WTC11 (cell line): ENCODE measurements around the gene MYH11. TPM values are rescaled to one million over a fixed set of nuclear protein-coding genes. Genes with fewer than 3 reads are reported as not detected.

ENCODE experiments used
- ATAC-seq: fragments of 200-7000 bp; cut with Tn5 transposase; 2 replicates; pipeline ENCODE4 v1.10.0; 2021; ENCODE audit warnings: mild to moderate bottlenecking, moderate library complexity
- CTCF ChIA-PET: fragments of 300-600 bp; sonication (Branson Sonifier 250); formaldehyde crosslinking; loops from one replicate; lab custom pipeline; 2021; ENCODE audit warnings: antibody characterized with exemption; lab: Charles Lee
- POLR2A ChIA-PET: fragments of 350-600 bp; sonication (Branson Sonifier 250); formaldehyde crosslinking; loops from one replicate; lab custom pipeline; 2021; ENCODE audit warnings: antibody characterized with exemption; lab: Charles Lee
- DNase-seq: peaks from one replicate; pipeline ENCODE4 v3.0.0; 2021; ENCODE audit warnings: low spot score
- H3K27ac Mint-ChIP-seq: 2 replicates; pipeline ENCODE4 v1.8.0; 2021; ENCODE audit warnings: mixed read lengths
- H3K27me3 Mint-ChIP-seq: 2 replicates; pipeline ENCODE4 v1.8.0; 2021; ENCODE audit warnings: low read depth, mild to moderate bottlenecking, moderate library complexity, mixed read lengths
- H3K36me3 Mint-ChIP-seq: 2 replicates; pipeline ENCODE4 v1.8.0; 2021; ENCODE audit warnings: mixed read lengths
- H3K4me1 Mint-ChIP-seq: 2 replicates; pipeline ENCODE4 v1.8.0; 2022; ENCODE audit warnings: mixed read lengths
- H3K4me3 Mint-ChIP-seq: 2 replicates; pipeline ENCODE4 v1.8.0; 2021; ENCODE audit warnings: mild to moderate bottlenecking, moderate library complexity, mixed read lengths
- H3K9me3 Mint-ChIP-seq: 2 replicates; pipeline ENCODE4 v1.8.0; 2021; ENCODE audit warnings: mixed read lengths
- AR ChIP-seq: fragments of 250-450 bp; sonication (Bioruptor Pico); IDR thresholded peaks from 2 replicates; pipeline ENCODE4 v1.9.0; 2021; ENCODE audit warnings: mild to moderate bottlenecking
- ATF1 ChIP-seq: sonication (generic); formaldehyde crosslinking; IDR thresholded peaks from 2 replicates; pipeline ENCODE4 v1.8.1; 2023; ENCODE audit warnings: mild to moderate bottlenecking, moderate library complexity, missing genetic modification reagents
- CBFB ChIP-seq: sonication (generic); formaldehyde crosslinking; IDR thresholded peaks from 2 replicates; pipeline ENCODE4 v1.8.1; 2022; ENCODE audit warnings: mild to moderate bottlenecking, low read depth, missing genetic modification reagents
- EMX1 ChIP-seq: fragments of 250-450 bp; sonication (Bioruptor Pico); IDR thresholded peaks from 2 replicates; pipeline ENCODE4 v1.8.0; 2021; ENCODE audit warnings: mild to moderate bottlenecking
- FOXK1 ChIP-seq: sonication (generic); formaldehyde crosslinking; IDR thresholded peaks from 2 replicates; pipeline ENCODE4 v1.8.0; 2022; ENCODE audit warnings: mild to moderate bottlenecking, moderate library complexity, missing genetic modification reagents
- GABPB1 ChIP-seq: sonication (generic); formaldehyde crosslinking; IDR thresholded peaks from 2 replicates; pipeline ENCODE4 v1.8.1; 2023; ENCODE audit warnings: mild to moderate bottlenecking, missing genetic modification reagents
- RELA ChIP-seq: sonication (generic); formaldehyde crosslinking; IDR thresholded peaks from 2 replicates; pipeline ENCODE4 v1.8.1; 2022; ENCODE audit warnings: missing genetic modification reagents, mild to moderate bottlenecking, borderline replicate concordance
- TCF7 ChIP-seq: sonication (generic); formaldehyde crosslinking; IDR thresholded peaks from 2 replicates; pipeline ENCODE4 v1.8.0; 2022; ENCODE audit warnings: mild to moderate bottlenecking, low read depth, missing genetic modification reagents, moderate library complexity
- TEAD4 ChIP-seq: sonication (generic); formaldehyde crosslinking; IDR thresholded peaks from 2 replicates; pipeline ENCODE4 v1.8.0; 2022; ENCODE audit warnings: mild to moderate bottlenecking, missing genetic modification reagents
- ZBTB21 ChIP-seq: sonication (generic); formaldehyde crosslinking; IDR thresholded peaks from 2 replicates; pipeline ENCODE4 v1.8.1; 2023; ENCODE audit warnings: mild to moderate bottlenecking, missing genetic modification reagents, borderline replicate concordance
- ZNF138 ChIP-seq: sonication (generic); formaldehyde crosslinking; conservative IDR thresholded peaks from 2 replicates; pipeline ENCODE4 v1.8.1; 2022; ENCODE audit warnings: mild to moderate bottlenecking, moderate library complexity, missing genetic modification reagents
- ZNF219 ChIP-seq: sonication (generic); formaldehyde crosslinking; IDR thresholded peaks from 2 replicates; pipeline ENCODE4 v1.8.0; 2023; ENCODE audit warnings: missing genetic modification reagents, mild to moderate bottlenecking, borderline replicate concordance
- ZNF232 ChIP-seq: sonication (generic); formaldehyde crosslinking; IDR thresholded peaks from 2 replicates; pipeline ENCODE4 v1.8.0; 2022; ENCODE audit warnings: mild to moderate bottlenecking, missing genetic modification reagents
- ZNF263 ChIP-seq: sonication (generic); formaldehyde crosslinking; IDR thresholded peaks from 2 replicates; pipeline ENCODE4 v1.8.1; 2022; ENCODE audit warnings: low read depth, mild to moderate bottlenecking, moderate library complexity, missing genetic modification reagents
- ZNF396 ChIP-seq: fragments of 250-450 bp; sonication (Bioruptor Pico); IDR thresholded peaks from 2 replicates; pipeline ENCODE4 v1.8.0; 2021; ENCODE audit warnings: mild to moderate bottlenecking, moderate library complexity, borderline replicate concordance
- total RNA-seq: library from RNA; stranded (reverse); gene quantifications from 3 replicates; pipeline ENCODE4 v1.2.3, GENCODE V29; 2021
- TF ChIP-seq, protein P1 (sequence below): sonication (generic); formaldehyde crosslinking; IDR thresholded peaks from 2 replicates; pipeline ENCODE4 v1.8.1; 2023; ENCODE audit warnings: mild to moderate bottlenecking, moderate library complexity, missing genetic modification reagents
- TF ChIP-seq, protein P2 (sequence below): fragments of 200-600 bp; IDR thresholded peaks from 2 replicates; pipeline ENCODE4 v1.8.0; 2022; ENCODE audit warnings: antibody characterized with exemption
- TF ChIP-seq, protein P3 (sequence below): fragments of 250-450 bp; sonication (Bioruptor Pico); IDR thresholded peaks from 2 replicates; pipeline ENCODE4 v1.9.0; 2021; ENCODE audit warnings: mild to moderate bottlenecking
- TF ChIP-seq, protein P4 (sequence below): sonication (generic); formaldehyde crosslinking; IDR thresholded peaks from 2 replicates; pipeline ENCODE4 v1.8.1; 2023; ENCODE audit warnings: mild to moderate bottlenecking, missing genetic modification reagents
- TF ChIP-seq, protein P5 (sequence below): sonication (generic); formaldehyde crosslinking; IDR thresholded peaks from 2 replicates; pipeline ENCODE4 v1.8.0; 2023; ENCODE audit warnings: missing genetic modification reagents, mild to moderate bottlenecking, borderline replicate concordance

MYH11 gene
- total RNA-seq, 1 experiment from 2014 or later, result 0.74 TPM

GRCh38 chr16:15886078-15886477 lies 29.2 kb upstream of the MYH11 start:
- peaks cover 14% of the 10 kb centered on the region for H3K4me1 Mint-ChIP-seq
- no peaks in the 10 kb centered on the region for H3K27me3 Mint-ChIP-seq
- ATAC-seq (no peak), DNase-seq (no peak)
- POLR2A ChIA-PET, result interaction anchor here (0.6 kb wide), 1 partner anchor 137 kb away, joined by 9 read pairs; no protein-coding TSS in a partner anchor
- H3K36me3 Mint-ChIP-seq, result peaks cover 18% of the 10 kb centered on the region
- H3K27ac Mint-ChIP-seq, result no peak overlapping the region
- no peak for TF ChIP-seq RELA
- TF ChIP-seq, protein P1, sequence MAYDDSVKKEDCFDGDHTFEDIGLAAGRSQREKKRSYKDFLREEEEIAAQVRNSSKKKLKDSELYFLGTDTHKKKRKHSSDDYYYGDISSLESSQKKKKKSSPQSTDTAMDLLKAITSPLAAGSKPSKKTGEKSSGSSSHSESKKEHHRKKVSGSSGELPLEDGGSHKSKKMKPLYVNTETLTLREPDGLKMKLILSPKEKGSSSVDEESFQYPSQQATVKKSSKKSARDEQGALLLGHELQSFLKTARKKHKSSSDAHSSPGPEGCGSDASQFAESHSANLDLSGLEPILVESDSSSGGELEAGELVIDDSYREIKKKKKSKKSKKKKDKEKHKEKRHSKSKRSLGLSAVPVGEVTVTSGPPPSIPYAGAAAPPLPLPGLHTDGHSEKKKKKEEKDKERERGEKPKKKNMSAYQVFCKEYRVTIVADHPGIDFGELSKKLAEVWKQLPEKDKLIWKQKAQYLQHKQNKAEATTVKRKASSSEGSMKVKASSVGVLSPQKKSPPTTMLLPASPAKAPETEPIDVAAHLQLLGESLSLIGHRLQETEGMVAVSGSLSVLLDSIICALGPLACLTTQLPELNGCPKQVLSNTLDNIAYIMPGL (CRISPR knock-in tag), result no peak
- TF ChIP-seq ATF1 (CRISPR knock-in tag), result no peak
- TF ChIP-seq FOXK1 (CRISPR knock-in tag), result no peak
- TF ChIP-seq ZNF396 (CRISPR knock-in tag), result no peak
- TF ChIP-seq, protein P2, sequence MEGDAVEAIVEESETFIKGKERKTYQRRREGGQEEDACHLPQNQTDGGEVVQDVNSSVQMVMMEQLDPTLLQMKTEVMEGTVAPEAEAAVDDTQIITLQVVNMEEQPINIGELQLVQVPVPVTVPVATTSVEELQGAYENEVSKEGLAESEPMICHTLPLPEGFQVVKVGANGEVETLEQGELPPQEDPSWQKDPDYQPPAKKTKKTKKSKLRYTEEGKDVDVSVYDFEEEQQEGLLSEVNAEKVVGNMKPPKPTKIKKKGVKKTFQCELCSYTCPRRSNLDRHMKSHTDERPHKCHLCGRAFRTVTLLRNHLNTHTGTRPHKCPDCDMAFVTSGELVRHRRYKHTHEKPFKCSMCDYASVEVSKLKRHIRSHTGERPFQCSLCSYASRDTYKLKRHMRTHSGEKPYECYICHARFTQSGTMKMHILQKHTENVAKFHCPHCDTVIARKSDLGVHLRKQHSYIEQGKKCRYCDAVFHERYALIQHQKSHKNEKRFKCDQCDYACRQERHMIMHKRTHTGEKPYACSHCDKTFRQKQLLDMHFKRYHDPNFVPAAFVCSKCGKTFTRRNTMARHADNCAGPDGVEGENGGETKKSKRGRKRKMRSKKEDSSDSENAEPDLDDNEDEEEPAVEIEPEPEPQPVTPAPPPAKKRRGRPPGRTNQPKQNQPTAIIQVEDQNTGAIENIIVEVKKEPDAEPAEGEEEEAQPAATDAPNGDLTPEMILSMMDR, result no peak
- TF ChIP-seq, all 79 proteins: peak for 0
- peak overlapping the region; percentile 51 for H3K4me3 Mint-ChIP-seq
- no peaks in the 10 kb centered on the region for H3K9me3 Mint-ChIP-seq
- CTCF ChIA-PET, result interaction anchor here (0.5 to 4.4 kb wide), 3 partner anchors 11 to 65 kb away, joined by 3 to 44 read pairs (median 3); no protein-coding TSS in a partner anchor

- Mint-ChIP-seq H3K9me3 (no peaks in the 10 kb centered on the region), H3K27ac (no peak overlapping the region), H3K4me1 (peaks cover 14% of the 10 kb centered on the region), H3K27me3 (no peaks in the 10 kb centered on the region), H3K36me3 (peaks cover 18% of the 10 kb centered on the region), H3K4me3 (no peak overlapping the region; the same call in 1 of the 2 replicates)
- POLR2A ChIA-PET, result no interaction called here
- ATAC-seq (no peak), DNase-seq (no peak)
- TF ChIP-seq ZNF263 (CRISPR knock-in tag) (no peak), ZNF232 (CRISPR knock-in tag) (no peak), CBFB (no peak), EMX1 (no peak), ZNF219 (CRISPR knock-in tag) (no peak), TEAD4 (CRISPR knock-in tag) (no peak), TCF7 (no peak)
- TF ChIP-seq, protein P3, sequence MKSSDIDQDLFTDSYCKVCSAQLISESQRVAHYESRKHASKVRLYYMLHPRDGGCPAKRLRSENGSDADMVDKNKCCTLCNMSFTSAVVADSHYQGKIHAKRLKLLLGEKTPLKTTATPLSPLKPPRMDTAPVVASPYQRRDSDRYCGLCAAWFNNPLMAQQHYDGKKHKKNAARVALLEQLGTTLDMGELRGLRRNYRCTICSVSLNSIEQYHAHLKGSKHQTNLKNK (CRISPR knock-in tag), result no peak
- CTCF ChIA-PET, result interaction anchor here (0.5 kb wide), 1 partner anchor 42 kb away, joined by 3 read pairs; no protein-coding TSS in a partner anchor
Observed at GRCh38 chr16:15885560-15886001, 28.8 kb upstream of the MYH11 start.

GRCh38 chr16:15882563-15882962 lies 25.7 kb upstream of the MYH11 start:
- ChIA-PET CTCF (no interaction called here), POLR2A (no interaction called here)
- ATAC-seq, result no peak
- H3K4me3 Mint-ChIP-seq, result no peak overlapping the region
- no peak overlapping the region for H3K27ac Mint-ChIP-seq
- H3K36me3 Mint-ChIP-seq, result peaks cover 30% of the 10 kb centered on the region
- H3K9me3 Mint-ChIP-seq, result no peaks in the 10 kb centered on the region
- H3K27me3 Mint-ChIP-seq, result no peaks in the 10 kb centered on the region
- H3K4me1 Mint-ChIP-seq, result peaks cover 8% of the 10 kb centered on the region
- DNase-seq, result no peak
- TF ChIP-seq ZNF138, result no peak
- TF ChIP-seq, protein P4, sequence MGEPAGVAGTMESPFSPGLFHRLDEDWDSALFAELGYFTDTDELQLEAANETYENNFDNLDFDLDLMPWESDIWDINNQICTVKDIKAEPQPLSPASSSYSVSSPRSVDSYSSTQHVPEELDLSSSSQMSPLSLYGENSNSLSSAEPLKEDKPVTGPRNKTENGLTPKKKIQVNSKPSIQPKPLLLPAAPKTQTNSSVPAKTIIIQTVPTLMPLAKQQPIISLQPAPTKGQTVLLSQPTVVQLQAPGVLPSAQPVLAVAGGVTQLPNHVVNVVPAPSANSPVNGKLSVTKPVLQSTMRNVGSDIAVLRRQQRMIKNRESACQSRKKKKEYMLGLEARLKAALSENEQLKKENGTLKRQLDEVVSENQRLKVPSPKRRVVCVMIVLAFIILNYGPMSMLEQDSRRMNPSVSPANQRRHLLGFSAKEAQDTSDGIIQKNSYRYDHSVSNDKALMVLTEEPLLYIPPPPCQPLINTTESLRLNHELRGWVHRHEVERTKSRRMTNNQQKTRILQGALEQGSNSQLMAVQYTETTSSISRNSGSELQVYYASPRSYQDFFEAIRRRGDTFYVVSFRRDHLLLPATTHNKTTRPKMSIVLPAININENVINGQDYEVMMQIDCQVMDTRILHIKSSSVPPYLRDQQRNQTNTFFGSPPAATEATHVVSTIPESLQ (CRISPR knock-in tag), result no peak
- TF ChIP-seq AR (CRISPR knock-in tag), result no peak
- no peak for TF ChIP-seq FOXK1 (CRISPR knock-in tag)
- TF ChIP-seq, protein P5, sequence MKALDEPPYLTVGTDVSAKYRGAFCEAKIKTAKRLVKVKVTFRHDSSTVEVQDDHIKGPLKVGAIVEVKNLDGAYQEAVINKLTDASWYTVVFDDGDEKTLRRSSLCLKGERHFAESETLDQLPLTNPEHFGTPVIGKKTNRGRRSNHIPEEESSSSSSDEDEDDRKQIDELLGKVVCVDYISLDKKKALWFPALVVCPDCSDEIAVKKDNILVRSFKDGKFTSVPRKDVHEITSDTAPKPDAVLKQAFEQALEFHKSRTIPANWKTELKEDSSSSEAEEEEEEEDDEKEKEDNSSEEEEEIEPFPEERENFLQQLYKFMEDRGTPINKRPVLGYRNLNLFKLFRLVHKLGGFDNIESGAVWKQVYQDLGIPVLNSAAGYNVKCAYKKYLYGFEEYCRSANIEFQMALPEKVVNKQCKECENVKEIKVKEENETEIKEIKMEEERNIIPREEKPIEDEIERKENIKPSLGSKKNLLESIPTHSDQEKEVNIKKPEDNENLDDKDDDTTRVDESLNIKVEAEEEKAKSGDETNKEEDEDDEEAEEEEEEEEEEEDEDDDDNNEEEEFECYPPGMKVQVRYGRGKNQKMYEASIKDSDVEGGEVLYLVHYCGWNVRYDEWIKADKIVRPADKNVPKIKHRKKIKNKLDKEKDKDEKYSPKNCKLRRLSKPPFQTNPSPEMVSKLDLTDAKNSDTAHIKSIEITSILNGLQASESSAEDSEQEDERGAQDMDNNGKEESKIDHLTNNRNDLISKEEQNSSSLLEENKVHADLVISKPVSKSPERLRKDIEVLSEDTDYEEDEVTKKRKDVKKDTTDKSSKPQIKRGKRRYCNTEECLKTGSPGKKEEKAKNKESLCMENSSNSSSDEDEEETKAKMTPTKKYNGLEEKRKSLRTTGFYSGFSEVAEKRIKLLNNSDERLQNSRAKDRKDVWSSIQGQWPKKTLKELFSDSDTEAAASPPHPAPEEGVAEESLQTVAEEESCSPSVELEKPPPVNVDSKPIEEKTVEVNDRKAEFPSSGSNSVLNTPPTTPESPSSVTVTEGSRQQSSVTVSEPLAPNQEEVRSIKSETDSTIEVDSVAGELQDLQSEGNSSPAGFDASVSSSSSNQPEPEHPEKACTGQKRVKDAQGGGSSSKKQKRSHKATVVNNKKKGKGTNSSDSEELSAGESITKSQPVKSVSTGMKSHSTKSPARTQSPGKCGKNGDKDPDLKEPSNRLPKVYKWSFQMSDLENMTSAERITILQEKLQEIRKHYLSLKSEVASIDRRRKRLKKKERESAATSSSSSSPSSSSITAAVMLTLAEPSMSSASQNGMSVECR, result no peak
- TF ChIP-seq GABPB1 (CRISPR knock-in tag), result no peak
- no peak for TF ChIP-seq ZBTB21 (CRISPR knock-in tag)
- TF ChIP-seq ZNF263 (CRISPR knock-in tag), result no peak
